ENCODE data around the gene CCDC188. TPM values are rescaled to one million over a fixed set of nuclear protein-coding genes. Genes with fewer than 3 reads are reported as not detected.

CCDC188 gene
- total and polyA plus RNA-seq, 4 donors, result not detected

- Histone ChIP-seq H3K36me3 (ENCODE audit: control insufficient read depth in 4 of 4, insufficient read depth in 3 of 4, low read depth in 1 of 4, low read length in 3 of 4) (no peaks in the 10 kb centered on the region), H3K9me3 (ENCODE audit: control insufficient read depth in 4 of 4, low read length in 3 of 4) (no peaks in the 10 kb centered on the region), H3K27me3 (ENCODE audit: control insufficient read depth in 4 of 4, insufficient read depth in 4 of 4, low read length in 3 of 4) (no peaks in the 10 kb centered on the region), H3K4me3 (ENCODE audit: low read depth in 1 of 3, low read length in 3 of 3) (no peak overlapping the region), H3K4me1 (ENCODE audit: control insufficient read depth in 4 of 4, insufficient read depth in 4 of 4, low read length in 3 of 4) (no peaks in the 10 kb centered on the region), H3K27ac (ENCODE audit: low read depth in 1 of 2, low read length in 2 of 2) (no peak overlapping the region), H3K9ac (ENCODE audit: low read depth in 1 of 2, low read length in 2 of 2) (no peak overlapping the region)
- no peak for DNase-seq (ENCODE audit: low spot score)
- TF ChIP-seq ZBTB33 (IDR thresholded peaks at IDR 0.05) (no peak), HNF4A (conservative IDR thresholded peaks at IDR 0.05) (no peak), TAF1 (conservative IDR thresholded peaks at IDR 0.05) (no peak), REST (IDR thresholded peaks at IDR 0.05) (no peak), RAD21 (IDR thresholded peaks at IDR 0.05) (no peak), SP1 (IDR thresholded peaks at IDR 0.05) (no peak), MAX (IDR thresholded peaks at IDR 0.05) (no peak), JUND (IDR thresholded peaks at IDR 0.05) (no peak), CTCF (IDR thresholded peaks at IDR 0.05; ENCODE audit: low read depth, low read length, missing input control) (no peak), FOXA2 (IDR thresholded peaks at IDR 0.05) (no peak)
- TF ChIP-seq, protein P1, sequence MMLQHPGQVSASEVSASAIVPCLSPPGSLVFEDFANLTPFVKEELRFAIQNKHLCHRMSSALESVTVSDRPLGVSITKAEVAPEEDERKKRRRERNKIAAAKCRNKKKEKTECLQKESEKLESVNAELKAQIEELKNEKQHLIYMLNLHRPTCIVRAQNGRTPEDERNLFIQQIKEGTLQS (IDR thresholded peaks at IDR 0.05), result no peak
- WGBS, result 68% methylated on average over 16 of the region's 16 CpGs
Measured at GRCh38 chr22:20153945-20154344, 3.1 kb upstream of the CCDC188 start.

GRCh38 chr22:20152464-20152890 lies 1.6 kb upstream of the CCDC188 start:
- Histone ChIP-seq H3K4me3 (ENCODE audit: low read depth in 1 of 3, low read length in 3 of 3) (no peak overlapping the region), H3K27me3 (ENCODE audit: control insufficient read depth in 4 of 4, insufficient read depth in 4 of 4, low read length in 3 of 4) (no peaks in the 10 kb centered on the region), H3K9ac (ENCODE audit: low read depth in 1 of 2, low read length in 2 of 2) (no peak overlapping the region), H3K9me3 (ENCODE audit: control insufficient read depth in 4 of 4, low read length in 3 of 4) (no peaks in the 10 kb centered on the region), H3K36me3 (ENCODE audit: control insufficient read depth in 4 of 4, insufficient read depth in 3 of 4, low read depth in 1 of 4, low read length in 3 of 4) (no peaks in the 10 kb centered on the region), H3K4me1 (ENCODE audit: control insufficient read depth in 4 of 4, insufficient read depth in 4 of 4, low read length in 3 of 4) (no peaks in the 10 kb centered on the region), H3K27ac (ENCODE audit: low read depth in 1 of 2, low read length in 2 of 2) (no peak overlapping the region)
- no peak for DNase-seq (ENCODE audit: low spot score)
- 86% methylated on average over 14 of the region's 14 CpGs for WGBS
- TF ChIP-seq JUND (IDR thresholded peaks at IDR 0.05) (no peak), HNF4A (conservative IDR thresholded peaks at IDR 0.05) (no peak), HNF4G (IDR thresholded peaks at IDR 0.05) (no peak), CTCF (IDR thresholded peaks at IDR 0.05; ENCODE audit: low read depth, low read length, missing input control) (no peak), RAD21 (IDR thresholded peaks at IDR 0.05) (no peak), FOXA2 (IDR thresholded peaks at IDR 0.05) (no peak), ZBTB33 (IDR thresholded peaks at IDR 0.05) (no peak), TAF1 (conservative IDR thresholded peaks at IDR 0.05) (no peak), MAX (IDR thresholded peaks at IDR 0.05) (no peak), GABPA (IDR thresholded peaks at IDR 0.05 in 1 of 2, conservative IDR thresholded peaks at IDR 0.05 in 1 of 2) (no peak), YY1 (IDR thresholded peaks at IDR 0.05) (no peak), RXRA (IDR thresholded peaks at IDR 0.05) (no peak), SP1 (IDR thresholded peaks at IDR 0.05) (no peak), EGR1 (IDR thresholded peaks at IDR 0.05; ENCODE audit: low read depth in 2 of 2) (no peak), FOXA1 (IDR thresholded peaks at IDR 0.05) (no peak)
- TF ChIP-seq, protein P1 (IDR thresholded peaks at IDR 0.05), result no peak

Data from liver (tissue), 9 donors.